GM21737 (cell line): ENCODE measurements around the gene SMIM38.

Source experiments
- ATAC-seq: cut with Tn5 transposase; IDR thresholded peaks from one replicate; pipeline ENCODE4 v1.9.1; 2021; ENCODE audit warnings: mild to moderate bottlenecking, moderate library complexity; ENCODE audit not compliant: unreplicated experiment

Gene SMIM38

DNA sequence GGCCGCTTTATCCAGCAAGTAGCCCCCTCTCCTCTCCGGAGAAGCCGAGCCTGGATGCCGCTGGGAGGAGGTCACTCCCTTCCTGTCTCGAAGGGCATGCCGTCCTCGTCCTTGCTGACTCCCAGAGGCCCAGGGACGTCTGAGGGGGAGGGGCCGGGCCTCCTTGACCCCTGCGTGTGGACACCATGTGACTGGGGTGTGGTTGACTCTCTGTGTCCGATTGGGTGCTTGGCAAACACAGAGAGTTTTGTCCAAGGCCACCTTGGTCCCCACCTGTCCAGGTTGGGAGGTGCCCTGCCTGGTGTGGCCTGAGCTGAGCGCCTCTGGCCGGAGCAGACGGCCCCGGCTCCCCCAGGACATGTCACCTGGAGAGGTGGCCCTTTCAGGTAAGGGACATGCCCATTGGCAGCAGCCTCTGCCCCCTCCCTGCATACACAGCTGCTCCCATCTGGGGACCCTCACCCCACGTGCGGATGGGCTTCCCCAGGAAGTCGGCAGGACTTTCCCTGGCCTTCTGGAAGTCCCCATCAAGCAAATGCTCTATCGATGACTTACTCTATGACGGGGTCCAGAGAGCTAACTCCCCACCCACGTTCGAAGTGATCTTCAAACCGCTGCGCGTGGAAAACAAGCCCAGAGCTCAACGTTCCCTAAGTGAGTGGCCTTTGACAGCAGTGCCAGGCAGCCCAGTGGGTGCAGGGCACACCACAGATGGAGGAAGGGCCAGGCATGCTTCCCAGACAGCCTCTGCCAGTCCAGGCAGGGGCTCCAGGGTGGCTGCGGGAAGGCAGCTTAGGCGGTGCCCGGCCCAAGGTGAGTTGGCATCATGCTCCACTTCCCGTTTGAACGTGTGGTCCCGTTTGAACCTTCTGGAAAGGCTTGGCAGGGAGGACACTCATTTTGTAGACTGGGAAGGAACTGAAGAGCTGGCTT is at the start of gene SMIM38:
Gene SMIM38, plus strand, starts transcription at position 634 of the 933 bp plus-strand sequence. CDS start 1,912 bp downstream, outside the sequence.
- ATAC-seq: no peak

DNA sequence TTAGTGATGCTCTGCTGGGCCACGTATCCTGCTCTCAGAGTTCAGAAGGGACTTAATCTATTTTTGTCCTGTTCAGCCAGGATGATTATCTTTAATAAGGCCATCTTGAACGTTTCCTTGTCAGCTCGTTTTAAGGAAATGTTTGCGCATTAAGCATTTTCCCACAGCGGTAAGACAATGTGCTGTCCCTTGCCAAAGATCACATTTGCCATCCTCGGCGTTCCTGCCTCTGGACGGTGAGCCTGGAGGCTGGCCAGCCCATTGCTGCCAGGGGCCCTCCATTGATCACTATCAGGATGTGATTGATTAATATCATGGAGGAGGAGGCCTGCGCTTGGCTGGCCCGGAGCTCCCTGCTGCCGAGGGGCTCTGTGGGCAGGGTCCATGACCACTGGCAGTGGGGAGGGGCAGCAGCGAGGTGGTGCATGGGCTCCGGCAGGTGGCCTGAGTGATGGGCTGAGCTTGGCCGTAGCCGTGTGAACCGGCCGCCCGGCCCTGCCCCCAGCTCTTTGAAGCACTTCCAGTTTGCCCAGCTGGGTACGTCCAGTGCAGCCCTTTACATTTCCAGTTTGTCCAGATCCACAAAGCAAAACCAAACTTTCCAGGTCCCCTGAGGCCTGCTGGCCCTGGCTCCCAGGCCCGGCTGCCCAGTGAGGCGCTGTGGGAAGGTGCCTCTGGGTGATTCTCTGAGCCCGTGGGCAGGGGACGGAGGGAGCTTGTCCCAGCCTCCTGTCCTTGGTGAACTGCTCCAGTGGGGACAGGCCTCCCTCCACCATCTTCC is 49.5 kb upstream of the SMIM38 start:
- no peak for ATAC-seq

DNA sequence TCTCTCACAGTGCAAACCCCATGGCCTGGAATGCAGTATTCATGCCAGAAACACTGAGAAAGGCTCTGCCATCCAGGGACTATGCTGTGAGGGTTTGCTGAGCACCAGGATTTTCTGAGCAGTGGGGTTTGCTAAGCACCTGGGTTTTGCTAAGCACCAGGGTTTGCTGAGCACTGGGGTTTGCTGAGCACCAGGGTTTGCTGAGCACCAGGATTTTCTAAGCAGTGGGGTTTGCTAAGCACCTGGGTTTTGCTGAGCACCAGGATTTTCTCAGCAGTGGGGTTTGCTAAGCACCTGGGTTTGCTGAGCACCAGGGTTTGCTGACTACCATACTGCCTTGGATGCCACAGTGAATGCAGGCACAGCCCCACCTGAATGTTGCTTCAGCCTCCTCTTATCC is 48.3 kb upstream of the SMIM38 start:
- no peak for ATAC-seq

DNA sequence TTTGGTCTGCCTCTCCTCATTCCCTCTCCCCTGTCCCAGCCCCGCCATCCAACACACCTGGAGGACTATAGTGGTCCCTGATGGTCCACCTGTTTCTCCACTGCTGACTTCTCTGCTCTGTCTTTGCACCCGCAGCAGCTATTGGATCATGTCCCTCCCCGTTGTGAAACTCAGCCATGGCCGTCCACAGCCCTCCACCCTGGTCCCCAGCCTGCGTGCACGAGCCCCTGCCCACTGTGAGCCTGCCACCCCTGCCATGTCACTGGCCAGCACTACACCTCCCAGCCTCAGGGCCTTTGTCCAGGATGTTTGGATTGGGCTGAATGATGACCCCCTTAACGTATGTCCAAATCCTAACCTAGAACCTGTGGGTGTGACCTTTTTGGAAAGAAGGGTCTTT is 47.7 kb upstream of the SMIM38 start:
- no peak for ATAC-seq

DNA sequence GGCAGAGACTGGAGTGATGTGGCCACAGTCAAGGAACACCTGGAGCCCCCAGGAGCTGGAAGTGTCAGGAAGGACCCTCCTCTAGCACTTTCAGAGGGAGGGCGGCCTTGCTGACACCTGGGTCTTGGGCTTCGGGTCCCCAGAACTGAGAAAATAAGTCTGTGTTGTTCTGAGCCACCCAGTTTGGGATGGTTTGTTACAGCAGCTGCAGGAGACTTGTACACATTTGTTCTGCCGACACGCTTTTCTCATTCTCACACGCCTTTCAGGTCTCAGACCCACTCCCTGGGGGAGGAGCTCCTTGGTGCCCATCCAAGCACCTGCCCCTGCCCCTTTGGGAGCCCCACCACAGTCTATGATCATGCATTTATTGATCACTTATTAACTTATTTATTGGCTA is 47.2 kb upstream of the SMIM38 start:
- no peak for ATAC-seq

DNA sequence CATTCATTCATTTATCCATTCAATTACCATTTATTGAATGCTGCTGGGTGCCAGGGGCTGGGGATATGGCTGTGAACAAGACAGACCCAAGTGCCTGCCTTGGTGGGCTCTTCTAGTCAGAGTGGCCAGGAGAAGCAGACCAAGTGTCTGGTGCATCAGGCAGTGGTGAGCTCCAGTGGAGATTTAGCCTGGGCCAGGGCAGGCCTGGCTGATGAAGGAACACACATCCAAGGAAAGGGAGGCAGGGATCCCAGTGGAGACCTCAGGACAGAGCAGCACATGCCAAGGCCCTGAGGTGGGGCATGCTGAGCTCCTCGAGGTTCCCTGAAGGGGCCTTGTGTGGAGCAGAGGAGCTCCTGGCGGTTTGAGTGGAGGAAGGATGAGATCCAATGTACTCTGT is 46.6 kb upstream of the SMIM38 start:
- ATAC-seq: no peak

DNA sequence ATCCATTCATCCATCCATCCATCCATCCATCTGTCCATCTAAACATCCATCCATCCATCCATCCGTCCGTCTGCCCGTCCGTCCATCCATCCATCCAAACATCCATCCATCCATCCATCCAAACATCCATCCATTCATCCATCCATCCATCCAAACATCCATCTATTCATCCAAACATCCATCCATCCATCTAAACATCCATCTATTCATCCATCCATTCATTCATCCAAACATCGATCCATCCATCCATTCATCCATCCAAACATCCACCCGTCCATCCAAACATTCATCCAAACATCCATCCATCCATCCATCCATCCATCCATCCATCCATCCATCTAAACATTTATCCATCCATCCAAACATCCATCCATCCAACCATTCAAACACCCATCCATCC is 45.3 kb upstream of the SMIM38 start:
- ATAC-seq: no peak

DNA sequence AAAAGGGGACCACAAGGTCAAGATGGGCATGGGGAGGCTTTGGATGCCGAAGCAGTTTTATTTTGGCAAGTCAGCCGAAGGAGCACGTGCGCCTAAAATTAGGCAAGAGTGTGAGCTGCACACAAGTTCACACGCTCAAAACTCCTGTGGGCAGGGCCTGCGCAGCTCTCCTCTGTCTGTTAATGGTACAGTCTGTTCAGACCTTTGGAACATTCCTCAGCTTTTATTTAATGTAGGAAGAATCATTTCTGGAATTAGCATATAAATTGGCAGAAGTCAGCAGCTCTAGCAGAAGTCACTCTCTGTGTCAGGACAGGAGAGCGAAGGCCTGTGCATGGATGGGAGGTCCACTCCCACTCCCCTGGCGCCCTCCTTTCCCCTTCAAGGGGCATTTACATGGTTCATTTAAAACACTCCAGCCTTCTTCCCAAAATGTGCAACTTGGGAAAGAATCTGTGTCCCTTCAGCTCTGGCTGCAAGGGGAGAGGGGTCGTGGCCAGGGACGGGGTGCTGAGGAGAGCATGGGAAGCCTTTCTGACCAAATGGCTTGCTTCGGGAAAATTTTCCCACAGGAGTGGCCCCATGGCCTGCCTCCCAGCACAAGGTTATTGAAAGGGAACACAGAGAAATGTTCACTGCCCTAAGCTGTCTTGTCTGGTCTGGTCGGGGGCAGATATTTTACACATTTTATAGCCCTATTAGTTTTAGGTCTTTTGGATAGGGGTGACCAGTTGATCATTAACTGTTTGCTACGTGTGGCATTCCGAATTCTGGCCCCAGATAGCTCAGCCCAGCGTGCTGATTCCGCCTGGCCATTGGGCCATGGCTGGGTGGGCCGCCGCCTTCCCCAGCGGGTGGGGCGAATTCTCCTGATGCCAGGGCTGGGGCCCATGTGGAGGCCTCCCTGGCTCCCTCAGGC is 43.9 kb upstream of the SMIM38 start:
- ATAC-seq: no peak

DNA sequence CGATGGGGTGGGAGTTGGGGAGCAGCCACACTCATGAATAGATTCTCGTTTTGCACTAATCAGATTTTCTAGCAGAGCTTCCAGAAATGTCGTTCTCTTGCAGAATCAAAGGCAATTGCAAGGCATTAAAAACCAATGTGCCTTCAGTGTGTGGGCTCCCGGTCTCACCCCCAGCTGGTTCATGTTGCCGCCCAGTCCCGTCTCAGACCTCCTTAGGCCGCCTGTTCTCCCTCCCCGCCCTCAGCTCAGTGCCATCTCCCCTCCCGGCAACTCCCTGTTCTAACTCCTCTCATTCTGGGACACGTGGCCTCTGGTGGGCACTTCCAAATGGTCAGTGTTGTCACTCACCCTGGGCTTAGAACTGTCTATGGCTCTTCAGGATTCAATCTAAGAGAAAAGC is 42.5 kb upstream of the SMIM38 start:
- no peak for ATAC-seq

DNA sequence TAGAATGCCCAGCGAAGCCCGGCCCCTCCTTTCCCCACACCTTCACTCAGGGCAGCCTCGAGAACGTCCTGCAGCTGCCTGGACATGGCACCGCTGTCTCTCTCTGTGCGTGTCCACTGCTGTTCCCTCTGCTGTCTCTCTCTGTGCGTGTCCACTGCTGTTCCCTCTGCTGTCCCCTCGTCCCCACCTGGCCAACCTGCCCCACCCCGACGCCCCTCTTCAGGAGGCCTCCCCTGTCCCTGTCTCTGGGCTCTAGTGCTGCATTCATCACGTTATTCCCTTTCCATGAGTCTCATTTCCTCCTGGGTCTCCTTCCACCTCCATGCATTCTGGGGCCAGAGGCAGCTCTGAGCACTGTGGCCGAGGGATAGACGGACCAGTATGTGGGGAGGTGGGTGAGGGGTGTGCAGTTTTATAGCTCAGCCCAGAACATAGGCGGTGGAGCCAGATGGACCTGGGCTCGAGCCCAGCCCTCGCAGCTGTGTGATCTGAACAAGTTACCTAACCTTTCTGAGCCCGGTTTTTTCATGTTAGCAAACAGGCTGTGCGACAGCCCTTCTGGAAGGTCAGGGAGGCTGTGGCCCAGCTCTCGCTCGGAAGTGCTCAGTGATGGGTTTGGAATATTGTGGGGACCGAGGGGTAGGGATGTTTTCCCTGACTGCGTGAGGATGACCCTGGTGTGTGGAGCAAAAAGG is 41.9 kb upstream of the SMIM38 start:
- no peak for ATAC-seq

DNA sequence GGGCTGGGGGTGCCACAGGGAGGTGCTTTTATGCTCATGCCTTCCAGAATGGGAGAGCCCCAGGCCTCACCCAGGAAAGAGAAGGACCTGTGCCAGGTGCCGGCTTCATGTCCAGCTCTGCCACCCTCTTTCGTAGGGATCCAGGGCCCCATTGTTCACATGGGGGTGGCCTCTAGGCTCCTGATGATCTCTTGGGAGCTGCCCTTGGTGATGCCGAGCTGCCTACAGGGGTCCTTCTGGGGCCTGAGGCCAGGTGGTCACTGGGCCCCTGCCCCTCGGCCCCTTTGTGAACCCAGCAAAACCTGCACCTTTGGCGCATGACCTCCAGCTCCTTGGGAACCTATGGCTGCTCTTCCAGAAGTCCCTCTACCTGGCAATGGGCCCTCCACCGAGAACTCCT is 41.4 kb upstream of the SMIM38 start:
- ATAC-seq: no peak

DNA sequence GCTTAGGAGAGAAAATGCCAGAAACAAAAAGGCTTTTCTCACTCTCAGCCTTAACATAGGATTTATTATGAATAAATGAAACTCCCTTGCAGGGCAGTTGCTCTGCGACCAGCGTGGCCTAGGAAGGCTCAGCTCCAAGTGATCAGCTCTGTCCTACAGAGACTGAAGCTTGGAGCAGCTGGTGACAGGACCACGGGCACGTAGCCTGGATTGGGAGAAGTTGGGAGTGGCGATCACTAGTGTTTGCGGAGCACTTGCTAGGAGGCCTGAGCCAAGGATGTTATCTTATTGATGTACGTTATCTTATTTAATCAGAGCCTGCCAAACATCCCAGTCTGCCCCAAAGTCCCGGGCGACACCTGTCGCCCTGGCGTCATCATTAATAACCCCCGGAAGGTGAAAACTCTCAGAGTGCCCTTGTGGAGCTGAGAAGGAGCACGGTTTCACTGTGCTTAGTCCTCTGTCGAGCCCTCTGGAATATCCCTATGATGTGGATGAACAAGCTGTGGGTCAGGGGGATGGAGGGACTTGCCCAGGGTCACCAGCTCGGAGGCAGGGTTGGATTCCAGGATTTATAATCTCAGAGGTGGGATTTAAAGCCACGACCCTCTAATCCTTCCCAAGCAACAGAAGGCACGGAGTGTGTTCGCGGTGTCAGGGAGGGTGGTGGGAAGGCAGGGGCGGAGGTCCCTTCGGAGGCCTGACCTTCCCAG is 40.8 kb upstream of the SMIM38 start:
- no peak for ATAC-seq

DNA sequence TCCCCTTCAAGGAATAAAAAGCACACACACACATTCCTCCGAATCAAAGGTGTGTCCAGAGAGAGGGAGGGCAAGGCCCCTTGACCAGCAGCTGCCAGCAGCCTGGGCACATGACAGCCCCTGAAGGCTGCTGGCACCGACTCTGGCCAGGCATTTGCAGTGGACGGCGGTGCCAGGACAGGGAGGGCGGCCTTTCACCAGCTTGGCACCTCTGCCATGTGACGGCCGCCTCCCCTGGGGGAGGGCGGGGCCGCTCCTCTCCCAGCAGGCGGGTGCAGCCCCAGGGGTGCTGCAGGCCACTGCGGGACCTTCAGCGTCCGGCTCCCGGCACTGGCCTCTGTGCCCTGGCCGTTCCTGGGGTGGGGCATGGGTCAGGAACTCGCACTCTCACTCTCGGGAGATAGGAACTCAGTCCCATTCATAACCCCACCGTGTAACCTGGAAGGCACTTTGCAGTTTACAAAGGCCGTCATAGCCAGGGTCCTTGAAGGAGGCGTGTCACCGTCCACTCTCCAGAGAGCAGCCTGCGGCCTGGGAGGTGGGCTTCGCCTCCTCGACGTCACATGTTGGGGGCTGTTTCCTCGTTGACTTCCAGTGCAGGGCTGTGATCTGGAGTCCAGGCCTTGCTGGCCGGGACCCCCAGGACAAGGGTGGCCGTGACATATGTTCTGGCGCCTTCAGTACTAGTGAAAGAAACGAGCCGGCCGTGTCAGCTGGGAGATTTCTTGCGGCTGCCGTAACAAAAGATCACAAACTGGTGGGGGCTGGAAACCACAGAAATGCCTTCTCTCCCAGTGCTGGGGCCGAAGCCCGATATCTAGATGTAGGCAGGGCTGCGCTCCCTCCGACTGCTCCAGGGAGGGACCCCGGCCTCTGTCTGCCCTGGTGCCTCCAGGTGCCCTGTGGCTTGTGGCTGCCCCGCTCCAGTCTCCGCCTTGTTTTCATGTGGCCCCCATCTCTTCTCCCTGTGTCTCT is 39.9 kb upstream of the SMIM38 start:
- no peak for ATAC-seq

DNA sequence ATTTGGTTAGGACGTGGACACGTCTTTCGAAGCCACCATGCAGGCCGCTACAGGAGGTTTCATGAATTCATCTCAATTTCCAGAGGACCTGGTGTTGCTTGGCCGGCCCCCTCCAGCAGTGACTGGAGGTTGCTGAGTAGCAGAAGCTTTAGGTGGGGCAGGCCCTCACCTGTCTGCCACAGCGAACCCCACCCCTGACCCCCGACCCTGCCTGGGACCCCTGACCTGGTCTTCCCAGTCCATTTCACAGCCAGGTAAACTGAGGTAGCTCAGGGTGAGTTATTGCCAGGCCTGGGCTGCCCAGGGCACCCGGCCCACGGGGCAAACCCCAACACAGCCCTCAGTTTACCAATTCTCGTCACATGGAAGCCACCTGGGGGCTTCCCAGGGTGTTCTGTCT is 39.1 kb upstream of the SMIM38 start:
- ATAC-seq: no peak

DNA sequence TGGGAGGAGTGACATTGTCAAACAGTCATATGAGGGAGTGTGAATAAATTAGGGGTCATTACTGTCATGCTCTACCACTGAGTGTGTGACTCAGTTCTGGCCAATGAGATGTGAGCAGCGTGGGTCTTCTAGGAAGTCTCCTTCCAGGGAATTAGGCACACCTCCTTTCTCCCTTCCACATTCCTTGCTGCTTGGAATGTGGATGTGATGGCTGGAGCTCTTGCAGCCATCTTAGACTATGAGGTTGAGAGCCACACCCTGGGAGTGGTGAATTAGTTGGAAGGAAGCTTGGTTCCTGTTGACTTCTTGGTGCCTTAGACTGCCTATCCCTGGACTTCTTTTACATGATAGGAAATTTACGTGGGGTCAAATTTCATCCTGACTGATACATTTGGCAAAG is 36.5 kb upstream of the SMIM38 start:
- ATAC-seq: no peak

DNA sequence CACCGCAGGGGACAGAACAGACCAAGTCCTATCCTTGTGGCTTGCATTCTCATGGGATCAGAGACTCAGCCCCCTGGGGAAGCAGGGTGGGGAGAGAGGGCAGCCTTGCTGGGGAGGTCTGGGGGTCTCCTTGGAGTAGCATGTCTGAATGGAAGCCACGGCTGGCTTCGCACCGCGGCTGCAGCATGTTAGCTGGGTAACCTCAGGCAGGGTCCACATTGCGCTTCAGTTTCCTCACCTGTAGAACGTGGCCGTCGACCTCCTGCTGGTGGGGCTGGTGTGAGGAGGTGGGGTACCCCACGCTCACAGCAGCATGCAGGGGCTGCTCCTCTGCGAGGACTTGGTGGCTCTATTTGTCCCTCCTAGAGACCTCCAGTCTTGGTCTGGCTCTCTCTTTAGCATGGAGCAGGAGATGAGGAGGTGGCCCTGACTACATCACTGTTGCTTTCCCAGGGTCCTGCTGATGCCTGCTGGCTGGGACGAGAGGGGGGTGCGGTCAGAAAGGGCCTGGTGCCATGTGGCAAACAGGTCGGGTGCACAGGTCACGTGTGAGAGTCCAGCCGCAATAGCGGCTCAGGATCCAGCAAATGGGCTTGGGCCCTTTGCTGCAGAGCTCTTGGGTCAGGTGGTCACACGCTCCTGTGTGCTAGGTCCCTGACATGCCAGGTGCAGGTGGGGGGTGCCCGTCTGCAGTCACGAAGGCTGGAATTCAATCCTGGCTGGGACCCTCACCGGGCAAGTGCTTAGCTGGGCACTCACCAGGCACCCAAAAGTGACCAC is 35.4 kb upstream of the SMIM38 start:
- ATAC-seq: no peak

DNA sequence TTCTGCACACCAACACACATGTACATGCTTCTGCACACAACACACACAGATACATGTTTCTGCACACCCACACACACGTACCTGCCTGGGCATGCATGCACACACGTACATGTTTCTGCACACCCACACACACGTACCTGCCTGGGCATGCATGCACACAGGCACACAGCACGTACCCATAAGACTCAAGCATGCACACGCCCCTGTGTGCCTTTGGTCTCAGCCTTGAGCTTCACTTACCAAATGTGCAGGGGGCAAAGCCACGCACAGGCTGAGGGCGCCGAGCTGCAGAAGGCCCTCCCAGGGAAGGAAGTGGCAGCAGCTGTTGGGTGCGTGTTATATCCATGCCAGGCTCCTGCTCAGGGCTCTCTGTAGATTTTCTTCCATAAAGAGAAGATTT is 34.7 kb upstream of the SMIM38 start:
- ATAC-seq: no peak
